ENCODE results near the gene PPIL4.

GRCh38 chr6:149510793-149511512, 34.9 kb downstream of the PPIL4 start:
- TF ChIP-seq CTCF (IDR thresholded peaks at IDR 0.05; ENCODE audit: low read depth, low read length) (no peak), EZH2phosphoT487 (IDR thresholded peaks at IDR 0.05; ENCODE audit: low read depth) (no peak)

Data from OCI-LY3 (cell line).